Neural crest cell (in vitro differentiated cells): Measurements from ENCODE around the gene IL22RA1. TPM values are rescaled to one million over a fixed set of nuclear protein-coding genes. Genes with fewer than 3 reads are reported as not detected.

Experiments used
- DNase-seq: peaks from one replicate; pipeline ENCODE4 v3.0.0; 2021; ENCODE audit warnings: low read depth, mixed read lengths, low spot score
- H3K27ac Mint-ChIP-seq: one replicate; pipeline ENCODE4 v1.8.0; 2021; ENCODE audit warnings: mild to moderate bottlenecking, mixed read lengths; ENCODE audit not compliant: unreplicated experiment
- H3K27me3 Mint-ChIP-seq: 2 replicates; pipeline ENCODE4 v1.8.0; 2021; ENCODE audit warnings: low read depth, mild to moderate bottlenecking, mixed read lengths
- H3K36me3 Mint-ChIP-seq: 2 replicates; pipeline ENCODE4 v1.8.0; 2021; ENCODE audit warnings: low read depth, mild to moderate bottlenecking, mixed read lengths
- H3K4me1 Mint-ChIP-seq: 2 replicates; pipeline ENCODE4 v1.8.0; 2021; ENCODE audit warnings: mixed read lengths
- H3K4me3 Mint-ChIP-seq: one replicate; pipeline ENCODE4 v1.8.0; 2021; ENCODE audit warnings: mild to moderate bottlenecking, mixed read lengths
- H3K9me3 Mint-ChIP-seq: 2 replicates; pipeline ENCODE4 v1.8.0; 2021; ENCODE audit warnings: mixed read lengths
- CTCF ChIP-seq: fragments of 200-600 bp; sonication (generic); conservative IDR thresholded peaks from 2 replicates; pipeline ENCODE4 v1.5.0; 2021; ENCODE audit warnings: antibody characterized with exemption, mild to moderate bottlenecking
- total RNA-seq: library from RNA; stranded (reverse); gene quantifications from 2 replicates; pipeline ENCODE4 v1.2.1, GENCODE V29; 2021

Gene IL22RA1
- total RNA-seq, 1 donor from 2014 or later: not detected

- H3K36me3 Mint-ChIP-seq: no peaks in the 10 kb centered on the region
- DNase-seq: no peak
- H3K9me3 Mint-ChIP-seq: no peaks in the 10 kb centered on the region
- no peaks in the 10 kb centered on the region for H3K27me3 Mint-ChIP-seq
- no peak overlapping the region for H3K4me3 Mint-ChIP-seq
- no peak for TF ChIP-seq CTCF
- no peak overlapping the region for H3K27ac Mint-ChIP-seq
- no peaks in the 10 kb centered on the region for H3K4me1 Mint-ChIP-seq
Observed at GRCh38 chr1:24122776-24123175, 20.2 kb downstream of the IL22RA1 start.

GRCh38 chr1:24121406-24121805, 21.5 kb downstream of the IL22RA1 start:
- no peak overlapping the region for H3K4me3 Mint-ChIP-seq
- H3K27ac Mint-ChIP-seq: no peak overlapping the region
- no peak for TF ChIP-seq CTCF

GRCh38 chr1:24120965-24121364, 22.0 kb downstream of the IL22RA1 start:
- H3K4me1 Mint-ChIP-seq: no peaks in the 10 kb centered on the region
- no peak overlapping the region for H3K4me3 Mint-ChIP-seq
- TF ChIP-seq CTCF: no peak
- peaks cover 6% of the 10 kb centered on the region for H3K27me3 Mint-ChIP-seq
- no peak for DNase-seq
- no peaks in the 10 kb centered on the region for H3K36me3 Mint-ChIP-seq
- H3K9me3 Mint-ChIP-seq: no peaks in the 10 kb centered on the region
- no peak overlapping the region for H3K27ac Mint-ChIP-seq

More at GRCh38 chr1:24121406-24121805, 21.5 kb downstream of the IL22RA1 start:
- Mint-ChIP-seq H3K36me3 (no peaks in the 10 kb centered on the region), H3K4me1 (no peaks in the 10 kb centered on the region), H3K9me3 (no peaks in the 10 kb centered on the region), H3K27me3 (peaks cover 1% of the 10 kb centered on the region)
- DNase-seq: no peak

GRCh38 chr1:24119859-24120756, 22.8 kb downstream of the IL22RA1 start:
- Mint-ChIP-seq H3K4me1 (no peaks in the 10 kb centered on the region), H3K36me3 (no peaks in the 10 kb centered on the region), H3K4me3 (no peak overlapping the region), H3K9me3 (no peaks in the 10 kb centered on the region), H3K27ac (no peak overlapping the region), H3K27me3 (peaks cover 7% of the 10 kb centered on the region)
- TF ChIP-seq CTCF: no peak
- no peak for DNase-seq

- Mint-ChIP-seq H3K4me1 (no peaks in the 10 kb centered on the region), H3K4me3 (no peak overlapping the region), H3K27ac (no peak overlapping the region), H3K36me3 (no peaks in the 10 kb centered on the region), H3K9me3 (no peaks in the 10 kb centered on the region), H3K27me3 (peaks cover 7% of the 10 kb centered on the region)
- no peak for TF ChIP-seq CTCF
- DNase-seq: no peak
Observed at GRCh38 chr1:24119489-24119858, 23.5 kb downstream of the IL22RA1 start.
